GM12878 (cell line): ENCODE measurements around the gene TSPO2.

Source experiments
- EP300 ChIP-seq, 2 experiments: fragments of 150-350 bp in 1 of 2; IDR thresholded peaks; 2 replicates each; pipeline ENCODE4 v1.6.1; 2011 to 2012; ENCODE audit warnings: low read depth in 2 of 2, low read length in 2 of 2, borderline replicate concordance in 1 of 2, improper control_type of control experiment in 1 of 2, inconsistent platforms in 1 of 2; ENCODE audit not compliant: control insufficient read depth in 1 of 2
- MTA2 ChIP-seq: fragments of 450-650 bp; IDR thresholded peaks from 2 replicates; pipeline ENCODE4 v1.6.1; 2016; ENCODE audit warnings: low read depth, mild to moderate bottlenecking, moderate library complexity
- NRF1 ChIP-seq: conservative IDR thresholded peaks from 2 replicates; pipeline ENCODE4 v1.6.1; 2011; ENCODE audit warnings: mild to moderate bottlenecking, low read depth, low read length, improper control_type of control experiment
- POLR2A ChIP-seq: IDR thresholded peaks from 2 replicates; pipeline ENCODE4 v1.6.1; 2011; ENCODE audit warnings: low read depth, mild to moderate bottlenecking, low read length
- SRF ChIP-seq, 2 experiments: IDR thresholded peaks; 2 replicates each; pipeline ENCODE4 v1.6.1; 2011; ENCODE audit warnings: low read depth in 2 of 2, low read length in 2 of 2, mild to moderate bottlenecking in 1 of 2, moderate library complexity in 1 of 2
- WRNIP1 ChIP-seq: IDR thresholded peaks from 2 replicates; pipeline ENCODE4 v1.6.1; 2011; ENCODE audit warnings: low read depth, low read length, improper control_type of control experiment, borderline replicate concordance
- TF ChIP-seq, protein P1 (sequence below), 3 experiments: IDR thresholded peaks in 2 of 3; conservative IDR thresholded peaks in 1 of 3; 2 replicates each; pipeline ENCODE4 v1.5.1; 2011; ENCODE audit warnings: low read depth in 3 of 3, low read length in 3 of 3, mild to moderate bottlenecking in 3 of 3, control low read depth in 2 of 3, moderate library complexity in 2 of 3, inconsistent platforms in 1 of 3, mixed read lengths in 1 of 3; ENCODE audit not compliant: control insufficient read depth in 2 of 3, insufficient read depth in 1 of 3; ENCODE audit errors: extremely low read depth in 1 of 3

DNA sequence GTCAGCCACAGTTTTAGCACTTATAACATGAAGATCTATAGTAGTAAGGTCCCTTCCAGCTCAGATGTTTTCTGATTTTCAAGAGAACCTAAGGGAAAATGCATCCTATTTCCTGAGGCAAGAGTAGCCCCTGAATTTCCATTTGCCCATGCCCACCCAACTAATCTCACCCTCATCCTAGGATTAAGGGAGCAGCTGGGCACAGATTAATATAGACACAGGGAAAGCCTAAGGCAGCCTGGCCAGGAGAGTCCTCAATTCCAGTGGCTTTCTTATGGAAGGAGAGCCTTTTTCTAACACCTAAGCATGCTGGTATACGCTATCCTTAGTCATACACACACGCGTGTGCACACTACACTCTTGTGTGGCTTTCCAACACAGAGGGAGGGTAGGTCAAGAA lies 12.2 kb downstream of the TSPO2 start:
- TF ChIP-seq SRF (IDR thresholded peaks at IDR 0.05; ENCODE audit: low read depth in 2 of 2, low read length in 2 of 2) (no peak), MTA2 (no peak), NRF1 (no peak), WRNIP1 (no peak), EP300 (IDR thresholded peaks at IDR 0.05; ENCODE audit: borderline replicate concordance in 1 of 2, control insufficient read depth in 1 of 2, low read depth in 2 of 2, low read length in 2 of 2) (no peak), POLR2A (no peak)
- TF ChIP-seq, protein P1, sequence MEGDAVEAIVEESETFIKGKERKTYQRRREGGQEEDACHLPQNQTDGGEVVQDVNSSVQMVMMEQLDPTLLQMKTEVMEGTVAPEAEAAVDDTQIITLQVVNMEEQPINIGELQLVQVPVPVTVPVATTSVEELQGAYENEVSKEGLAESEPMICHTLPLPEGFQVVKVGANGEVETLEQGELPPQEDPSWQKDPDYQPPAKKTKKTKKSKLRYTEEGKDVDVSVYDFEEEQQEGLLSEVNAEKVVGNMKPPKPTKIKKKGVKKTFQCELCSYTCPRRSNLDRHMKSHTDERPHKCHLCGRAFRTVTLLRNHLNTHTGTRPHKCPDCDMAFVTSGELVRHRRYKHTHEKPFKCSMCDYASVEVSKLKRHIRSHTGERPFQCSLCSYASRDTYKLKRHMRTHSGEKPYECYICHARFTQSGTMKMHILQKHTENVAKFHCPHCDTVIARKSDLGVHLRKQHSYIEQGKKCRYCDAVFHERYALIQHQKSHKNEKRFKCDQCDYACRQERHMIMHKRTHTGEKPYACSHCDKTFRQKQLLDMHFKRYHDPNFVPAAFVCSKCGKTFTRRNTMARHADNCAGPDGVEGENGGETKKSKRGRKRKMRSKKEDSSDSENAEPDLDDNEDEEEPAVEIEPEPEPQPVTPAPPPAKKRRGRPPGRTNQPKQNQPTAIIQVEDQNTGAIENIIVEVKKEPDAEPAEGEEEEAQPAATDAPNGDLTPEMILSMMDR (IDR thresholded peaks at IDR 0.05 in 2 of 3, conservative IDR thresholded peaks at IDR 0.05 in 1 of 3; ENCODE audit: control insufficient read depth in 2 of 3, extremely low read depth in 1 of 3, insufficient read depth in 1 of 3, low read depth in 3 of 3, low read length in 3 of 3), result no peak
